ENCODE measurements around the gene RBM39.
"Not testable (repeated sequence)": the region's sequence is repeated elsewhere in the genome, so short reads cannot be mapped to it uniquely, and the experiment has no call there.

RBM39 gene

DNA sequence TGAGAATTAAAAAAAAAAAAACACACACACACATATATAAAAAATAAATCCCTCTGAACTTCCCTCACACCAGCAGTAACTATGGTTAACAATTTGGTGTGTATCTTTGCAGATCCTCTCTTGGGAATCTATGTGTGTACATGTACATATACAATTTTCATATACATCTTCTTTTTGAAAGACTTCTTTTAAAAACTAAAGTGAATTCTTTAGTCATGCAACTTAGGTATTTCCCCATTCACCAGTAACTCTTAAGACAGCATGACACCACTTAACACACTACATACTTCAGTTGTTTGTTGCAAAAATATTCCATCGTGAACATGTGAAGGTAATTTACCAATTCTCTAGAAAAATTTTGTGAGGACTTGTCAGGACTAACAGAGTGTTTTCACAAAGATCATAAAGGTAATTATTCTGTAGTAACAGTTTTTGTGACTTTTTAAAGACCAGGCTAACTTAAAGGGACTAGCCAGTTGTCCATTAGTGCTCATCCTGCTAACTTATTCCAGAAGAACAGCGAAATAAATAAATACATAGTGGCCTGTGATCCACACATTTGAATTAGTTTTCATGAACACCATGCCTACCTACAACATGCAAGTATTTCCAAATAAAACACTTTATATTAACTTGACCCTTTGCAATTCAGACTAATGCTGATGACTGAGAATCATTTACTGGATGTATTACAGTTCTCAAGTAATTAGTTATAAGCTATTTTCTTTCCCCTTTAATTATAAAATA, 12.1 kb downstream of the RBM39 start:
- ChIA-PET CTCF (no interaction called here), POLR2A (interaction anchor here (0.7 to 1.1 kb wide), 2 partner anchors 12 kb away, joined by 5 to 6 read pairs; partner anchors contain the start of gene RBM39)
- DNase-seq (ENCODE audit: extremely low spot score) = no peak
- TF ChIP-seq, protein P1, sequence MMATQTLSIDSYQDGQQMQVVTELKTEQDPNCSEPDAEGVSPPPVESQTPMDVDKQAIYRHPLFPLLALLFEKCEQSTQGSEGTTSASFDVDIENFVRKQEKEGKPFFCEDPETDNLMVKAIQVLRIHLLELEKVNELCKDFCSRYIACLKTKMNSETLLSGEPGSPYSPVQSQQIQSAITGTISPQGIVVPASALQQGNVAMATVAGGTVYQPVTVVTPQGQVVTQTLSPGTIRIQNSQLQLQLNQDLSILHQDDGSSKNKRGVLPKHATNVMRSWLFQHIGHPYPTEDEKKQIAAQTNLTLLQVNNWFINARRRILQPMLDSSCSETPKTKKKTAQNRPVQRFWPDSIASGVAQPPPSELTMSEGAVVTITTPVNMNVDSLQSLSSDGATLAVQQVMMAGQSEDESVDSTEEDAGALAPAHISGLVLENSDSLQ (IDR thresholded peaks at IDR 0.05) = no peak
- TF ChIP-seq LEF1 (IDR thresholded peaks at IDR 0.05; ENCODE audit: borderline replicate concordance) (no peak), FOXK2 (IDR thresholded peaks at IDR 0.05) (no peak), TARDBP (IDR thresholded peaks at IDR 0.05) (no peak), FOXA1 (IDR thresholded peaks at IDR 0.05) (no peak), SP1 (IDR thresholded peaks at IDR 0.05) (no peak), ZNF384 (IDR thresholded peaks at IDR 0.05) (no peak), NFRKB (IDR thresholded peaks at IDR 0.05) (no peak), SUZ12 (IDR thresholded peaks at IDR 0.05) (no peak), BHLHE40 (IDR thresholded peaks at IDR 0.05; ENCODE audit: borderline replicate concordance) (no peak)

GRCh38 chr20:35729283-35729807, 12.7 kb downstream of the RBM39 start:
- POLR2A ChIA-PET = interaction anchor here (0.7 to 1.5 kb wide), 2 partner anchors 13 kb away, joined by 5 to 10 read pairs; partner anchors contain the start of gene RBM39

GRCh38 chr20:35726842-35727711, 15.0 kb downstream of the RBM39 start:
- CTCF ChIA-PET = no interaction called here
- DNase-seq (ENCODE audit: extremely low spot score) = no peak
- POLR2A ChIA-PET = no interaction called here
- TF ChIP-seq LEF1 (IDR thresholded peaks at IDR 0.05; ENCODE audit: borderline replicate concordance) = no peak
- TF ChIP-seq, protein P1 (IDR thresholded peaks at IDR 0.05) = no peak

More at GRCh38 chr20:35729283-35729807, 12.7 kb downstream of the RBM39 start:
- CTCF ChIA-PET = no interaction called here
- no peak for DNase-seq (ENCODE audit: extremely low spot score)
- TF ChIP-seq FOXK2 (IDR thresholded peaks at IDR 0.05) (no peak), ZNF384 (IDR thresholded peaks at IDR 0.05) (no peak), LEF1 (IDR thresholded peaks at IDR 0.05; ENCODE audit: borderline replicate concordance) (no peak), FOXA1 (IDR thresholded peaks at IDR 0.05) (no peak), TARDBP (IDR thresholded peaks at IDR 0.05) (no peak), SP1 (IDR thresholded peaks at IDR 0.05) (no peak), ARNT (IDR thresholded peaks at IDR 0.05) (no peak), BHLHE40 (IDR thresholded peaks at IDR 0.05; ENCODE audit: borderline replicate concordance) (no peak), HDGF (IDR thresholded peaks at IDR 0.05; ENCODE audit: borderline replicate concordance) (no peak), NFRKB (IDR thresholded peaks at IDR 0.05) (no peak), L3MBTL2 (conservative IDR thresholded peaks at IDR 0.05) (no peak), CTBP1 (IDR thresholded peaks at IDR 0.05; ENCODE audit: borderline replicate concordance) (no peak), FOXM1 (IDR thresholded peaks at IDR 0.05; ENCODE audit: borderline replicate concordance) (no peak), ELF4 (IDR thresholded peaks at IDR 0.05) (no peak), SUZ12 (IDR thresholded peaks at IDR 0.05) (no peak)
- TF ChIP-seq, protein P1 (IDR thresholded peaks at IDR 0.05) = no peak

- DNase-seq (ENCODE audit: extremely low spot score) = no peak
- TF ChIP-seq FOXM1 (IDR thresholded peaks at IDR 0.05; ENCODE audit: borderline replicate concordance) (no peak), ARNT (IDR thresholded peaks at IDR 0.05) (no peak), ELF4 (IDR thresholded peaks at IDR 0.05) (no peak), NFRKB (IDR thresholded peaks at IDR 0.05) (no peak), FOXK2 (IDR thresholded peaks at IDR 0.05) (no peak), SUZ12 (IDR thresholded peaks at IDR 0.05) (no peak), ZNF384 (IDR thresholded peaks at IDR 0.05) (no peak), L3MBTL2 (conservative IDR thresholded peaks at IDR 0.05) (no peak), SP1 (IDR thresholded peaks at IDR 0.05) (no peak), CTBP1 (IDR thresholded peaks at IDR 0.05; ENCODE audit: borderline replicate concordance) (no peak), LEF1 (IDR thresholded peaks at IDR 0.05; ENCODE audit: borderline replicate concordance) (no peak), TARDBP (IDR thresholded peaks at IDR 0.05) (no peak), HDGF (IDR thresholded peaks at IDR 0.05; ENCODE audit: borderline replicate concordance) (no peak), FOXA1 (IDR thresholded peaks at IDR 0.05) (no peak), BHLHE40 (IDR thresholded peaks at IDR 0.05; ENCODE audit: borderline replicate concordance) (no peak)
- TF ChIP-seq, protein P1 (IDR thresholded peaks at IDR 0.05) = no peak
- CTCF ChIA-PET = interaction anchor here (0.6 kb wide), 1 partner anchor 23 kb away, joined by 5 read pairs; no protein-coding TSS in a partner anchor
- POLR2A ChIA-PET = no interaction called here
These were observed 17.5 kb downstream of the RBM39 start for GRCh38 chr20:35724321-35725230.

GRCh38 chr20:35723652-35724320, 18.3 kb downstream of the RBM39 start:
- POLR2A ChIA-PET = interaction anchor here (0.7 kb wide), 1 partner anchor 11 kb away, joined by 3 read pairs; no protein-coding TSS in a partner anchor
- CTCF ChIA-PET = interaction anchor here (0.6 kb wide), 1 partner anchor 22 kb away, joined by 5 read pairs; no protein-coding TSS in a partner anchor
- DNase-seq (ENCODE audit: extremely low spot score) = not testable (repeated sequence)

DNA sequence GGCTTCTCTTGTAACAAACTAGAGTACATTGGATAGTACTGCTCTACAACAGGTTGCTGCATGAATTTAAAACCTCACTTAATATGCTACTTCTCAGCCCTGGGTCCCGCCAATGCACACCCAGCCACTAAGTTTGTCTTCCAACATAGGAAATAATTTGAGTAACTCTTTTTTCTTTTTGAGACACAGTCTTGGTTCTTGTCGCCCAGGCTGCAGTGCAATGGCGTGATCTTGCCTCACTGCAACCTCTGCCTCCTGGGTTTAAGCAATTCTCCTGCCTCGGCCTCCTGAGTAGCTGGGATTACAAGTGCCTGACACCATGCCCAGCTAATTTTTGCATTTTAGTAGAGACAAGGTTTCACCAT, 18.8 kb downstream of the RBM39 start:
- CTCF ChIA-PET; DNase-seq (ENCODE audit: extremely low spot score): not testable (repeated sequence)
- POLR2A ChIA-PET = interaction anchor here (0.7 kb wide), 1 partner anchor 12 kb away, joined by 3 read pairs; no protein-coding TSS in a partner anchor
